Loucy (cell line): ENCODE results near the gene PRDX1.

Experiments
- EZH2phosphoT487 ChIP-seq: fragments of 200-600 bp; IDR thresholded peaks from 2 replicates; pipeline ENCODE4 v1.6.1; 2018; ENCODE audit warnings: antibody characterized with exemption, mild to moderate bottlenecking, moderate library complexity, borderline replicate concordance
- TF ChIP-seq, protein P1 (sequence below): fragments of 200-600 bp; sonication (generic); conservative IDR thresholded peaks from 2 replicates; pipeline ENCODE4 v1.5.1; 2014; ENCODE audit warnings: mild to moderate bottlenecking, antibody characterized with exemption, low read length

DNA sequence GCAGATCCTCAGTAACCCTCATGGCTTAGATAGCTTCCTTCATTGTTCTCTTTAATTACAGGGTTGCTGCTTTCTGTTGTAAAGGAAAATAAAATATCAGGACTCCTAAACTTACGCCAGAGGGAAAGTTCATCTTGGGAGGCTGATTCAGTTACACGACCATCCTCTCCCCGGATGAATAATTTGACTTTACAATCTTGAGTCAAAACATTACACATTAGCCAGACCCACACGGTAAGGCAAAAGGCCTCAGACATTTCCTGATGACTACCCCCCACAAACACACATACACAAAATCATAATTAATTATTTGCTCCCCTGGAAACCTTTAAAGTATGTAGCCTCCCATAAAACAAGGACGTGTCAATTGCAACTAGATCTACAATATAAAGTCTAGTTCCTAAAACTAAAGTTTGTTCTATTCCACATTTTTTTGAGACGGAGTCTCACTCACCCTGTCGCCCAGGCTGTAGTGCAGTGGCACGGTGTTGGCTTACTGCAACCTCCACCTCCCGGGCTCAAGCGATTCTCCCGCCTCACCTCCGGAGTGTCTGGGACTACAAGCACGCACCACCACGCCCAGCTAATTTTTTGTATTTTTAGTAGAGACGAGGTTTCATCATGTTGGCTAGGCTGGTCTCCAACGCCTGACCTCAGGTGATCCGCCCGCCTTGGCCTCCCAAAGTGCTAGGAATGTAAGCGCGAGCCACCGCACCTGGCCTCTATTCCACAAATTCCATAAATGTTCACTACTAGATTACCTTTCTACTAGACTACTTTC, 830 bp upstream of the PRDX1 start:
- TF ChIP-seq, protein P1, sequence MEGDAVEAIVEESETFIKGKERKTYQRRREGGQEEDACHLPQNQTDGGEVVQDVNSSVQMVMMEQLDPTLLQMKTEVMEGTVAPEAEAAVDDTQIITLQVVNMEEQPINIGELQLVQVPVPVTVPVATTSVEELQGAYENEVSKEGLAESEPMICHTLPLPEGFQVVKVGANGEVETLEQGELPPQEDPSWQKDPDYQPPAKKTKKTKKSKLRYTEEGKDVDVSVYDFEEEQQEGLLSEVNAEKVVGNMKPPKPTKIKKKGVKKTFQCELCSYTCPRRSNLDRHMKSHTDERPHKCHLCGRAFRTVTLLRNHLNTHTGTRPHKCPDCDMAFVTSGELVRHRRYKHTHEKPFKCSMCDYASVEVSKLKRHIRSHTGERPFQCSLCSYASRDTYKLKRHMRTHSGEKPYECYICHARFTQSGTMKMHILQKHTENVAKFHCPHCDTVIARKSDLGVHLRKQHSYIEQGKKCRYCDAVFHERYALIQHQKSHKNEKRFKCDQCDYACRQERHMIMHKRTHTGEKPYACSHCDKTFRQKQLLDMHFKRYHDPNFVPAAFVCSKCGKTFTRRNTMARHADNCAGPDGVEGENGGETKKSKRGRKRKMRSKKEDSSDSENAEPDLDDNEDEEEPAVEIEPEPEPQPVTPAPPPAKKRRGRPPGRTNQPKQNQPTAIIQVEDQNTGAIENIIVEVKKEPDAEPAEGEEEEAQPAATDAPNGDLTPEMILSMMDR, result no peak
- no peak for TF ChIP-seq EZH2phosphoT487
